GM19324 (cell line): ENCODE data around the gene CIB1.

Source experiments
- ATAC-seq: cut with Tn5 transposase; IDR thresholded peaks from one replicate; pipeline ENCODE4 v1.9.1; 2021; ENCODE audit warnings: mild to moderate bottlenecking, moderate library complexity; ENCODE audit not compliant: unreplicated experiment, low FRiP score

Gene CIB1

DNA sequence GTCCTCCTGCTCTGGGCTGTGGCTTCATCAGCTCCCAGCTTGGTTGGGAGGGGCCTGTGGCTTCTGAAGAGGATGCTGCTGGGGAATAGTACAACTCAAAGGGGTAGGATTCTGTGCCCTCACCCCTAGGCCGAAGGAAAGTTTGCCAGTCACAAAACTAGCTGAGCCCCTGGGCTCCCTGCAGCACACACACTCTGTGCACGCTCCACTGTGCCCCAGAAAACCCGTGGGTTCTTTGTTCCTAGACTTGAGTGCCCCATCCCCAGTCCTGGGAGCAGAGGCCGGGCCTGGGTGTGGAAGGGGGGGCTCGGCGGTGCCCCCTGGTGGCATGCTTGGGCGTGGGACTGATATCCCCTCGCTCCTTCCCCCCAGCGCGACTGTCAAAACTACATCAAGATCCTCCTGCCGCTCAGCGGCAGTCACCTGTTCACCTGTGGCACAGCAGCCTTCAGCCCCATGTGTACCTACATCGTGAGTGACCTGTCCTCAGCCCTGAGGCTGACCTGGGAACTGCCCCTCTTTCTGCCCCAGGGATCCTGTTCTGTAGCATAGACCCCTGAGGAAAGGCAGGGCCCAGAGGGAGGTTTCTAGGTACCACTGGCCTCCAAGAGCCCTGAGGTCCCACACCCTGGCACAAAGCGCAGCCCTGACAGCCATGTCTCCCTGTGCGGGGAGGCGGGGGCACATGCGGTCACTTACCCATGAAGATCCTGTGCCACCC is 14.2 kb downstream of the CIB1 start:
- ATAC-seq: no peak

DNA sequence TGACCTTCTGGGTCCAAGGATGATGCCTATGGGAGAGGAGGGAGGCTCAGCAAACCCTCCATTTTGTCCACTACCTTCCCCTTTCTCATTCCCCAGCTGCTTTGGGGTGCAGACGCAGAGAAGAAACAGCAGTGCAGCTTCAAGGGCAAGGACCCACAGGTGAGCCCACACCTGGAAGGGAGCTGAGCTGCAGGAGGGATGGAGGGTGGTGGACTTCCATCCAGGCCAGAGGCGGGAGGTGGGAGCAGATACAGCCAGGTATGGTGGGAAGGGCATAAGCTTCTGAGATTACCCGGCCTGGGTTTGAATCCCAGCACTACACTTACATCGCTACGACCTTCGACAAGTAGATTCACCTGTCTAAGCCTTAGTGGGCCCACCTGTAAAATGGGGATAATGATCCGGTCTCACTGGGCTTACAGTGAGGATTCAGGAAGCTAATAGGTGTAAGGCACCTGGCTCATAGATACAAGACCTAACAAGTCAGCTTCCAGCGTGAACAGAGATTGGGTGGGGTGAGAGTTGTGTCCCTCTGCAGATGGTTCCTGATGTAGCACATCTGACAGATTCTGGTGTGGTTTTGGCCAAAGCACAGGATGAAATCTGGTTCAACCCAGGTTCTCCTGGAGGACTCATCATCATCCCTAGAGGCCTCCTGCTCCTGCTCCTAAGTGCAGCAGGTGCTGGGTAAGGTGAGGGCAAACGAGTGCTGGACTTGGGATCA is 15.9 kb downstream of the CIB1 start:
- ATAC-seq: no peak

DNA sequence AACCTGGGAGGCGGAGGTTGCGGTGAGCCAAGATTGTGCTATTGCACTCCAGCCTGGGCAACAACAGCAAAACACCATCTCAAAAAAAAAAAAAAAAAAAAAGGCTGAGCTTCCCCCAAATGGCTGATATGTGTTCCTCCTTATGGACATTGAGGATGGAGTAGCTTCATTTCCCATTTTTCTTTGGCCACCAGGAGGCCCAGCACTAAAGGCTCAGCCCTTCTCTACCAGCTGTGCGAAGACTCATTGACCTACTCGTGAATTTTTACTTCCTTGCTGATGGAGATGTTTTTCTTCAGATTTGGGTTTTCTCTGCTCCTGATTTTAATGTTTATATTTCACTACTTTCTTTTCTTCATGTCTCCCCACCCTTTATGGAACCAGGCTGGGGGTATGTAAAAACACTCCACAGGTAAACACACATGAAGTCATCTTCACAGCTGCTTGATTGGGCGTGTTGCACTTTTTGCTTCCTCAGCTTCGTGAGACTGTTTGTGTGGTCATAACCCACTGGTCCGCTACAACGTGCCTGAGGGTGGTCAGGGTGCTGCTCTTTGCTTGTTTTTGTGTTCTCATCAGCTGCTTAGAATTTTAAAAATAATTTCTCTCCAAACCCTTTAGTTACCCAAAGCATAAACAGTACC is 19.1 kb downstream of the CIB1 start:
- no peak for ATAC-seq

GRCh38 chr15:90213818-90214204 is 19.9 kb downstream of the CIB1 start:
- no peak for ATAC-seq

DNA sequence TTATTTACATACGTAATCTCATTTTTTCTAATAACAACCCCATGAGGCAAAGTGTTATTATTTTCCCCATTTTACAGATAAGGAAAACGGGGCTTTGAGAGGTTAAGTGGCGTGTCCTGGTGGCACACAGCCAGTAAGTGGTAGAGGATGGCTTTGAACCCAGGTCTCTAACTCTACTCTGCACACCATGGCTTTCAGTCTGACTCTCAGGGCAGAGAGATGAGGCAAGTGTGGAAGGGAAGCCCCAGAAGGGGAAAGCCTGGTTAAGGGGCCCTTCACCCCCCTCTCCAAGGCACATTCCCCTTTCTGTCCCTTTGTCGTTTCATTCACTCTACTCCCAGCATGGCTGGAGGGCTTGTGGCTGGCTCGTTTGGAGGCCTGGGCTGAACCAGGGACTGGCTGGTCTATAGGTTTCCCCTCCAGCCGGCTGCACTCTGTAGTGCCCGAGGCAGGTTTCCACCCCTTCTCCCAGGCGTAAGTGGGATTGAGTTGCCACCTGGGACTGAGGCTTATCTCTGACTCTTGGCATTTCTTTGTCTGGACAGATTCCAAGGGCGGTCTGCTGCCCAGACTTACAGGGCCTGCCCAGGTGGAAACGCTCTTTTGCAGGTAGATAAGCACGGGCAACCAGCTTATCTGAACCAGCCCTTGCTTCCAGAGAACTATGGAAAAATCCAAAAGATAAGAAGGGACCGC is 20.5 kb downstream of the CIB1 start:
- ATAC-seq: no peak

GRCh38 chr15:90212221-90213098 is 21.3 kb downstream of the CIB1 start:
- ATAC-seq: no peak

DNA sequence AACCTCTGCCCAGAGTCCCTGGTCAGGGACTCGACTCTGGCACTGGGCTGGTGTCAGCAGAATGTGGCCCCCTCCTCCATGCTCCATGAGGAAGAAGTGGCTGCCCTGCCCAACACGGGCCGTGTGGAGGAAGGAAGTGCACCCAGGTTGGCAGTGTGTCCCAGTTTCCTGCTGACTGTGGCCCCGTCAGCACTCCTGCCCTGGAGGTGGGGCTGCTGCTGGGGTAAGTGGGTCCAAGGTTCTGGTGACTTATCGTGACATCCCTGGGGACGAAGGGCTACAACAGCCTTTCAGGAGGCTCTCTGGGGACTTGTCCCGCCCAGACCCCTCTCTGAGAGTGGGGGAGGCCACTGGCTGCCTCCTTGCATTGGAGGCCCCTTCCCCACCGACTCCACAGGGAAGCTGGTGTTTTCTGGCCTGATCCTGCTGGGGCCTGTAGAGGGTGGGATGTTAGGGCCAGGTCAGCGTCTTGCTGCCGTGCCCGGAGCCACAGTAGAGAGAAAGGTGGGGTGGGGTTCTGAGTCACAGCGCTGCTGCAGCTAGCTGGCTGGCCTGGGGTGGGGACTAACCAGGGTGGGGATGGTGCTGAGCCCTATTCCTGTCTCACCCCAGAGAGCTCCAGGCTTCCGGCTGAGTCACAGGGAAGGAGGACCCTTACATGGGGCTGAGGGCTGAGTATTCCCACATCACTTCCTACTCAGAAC is 22.1 kb downstream of the CIB1 start:
- ATAC-seq: no peak

DNA sequence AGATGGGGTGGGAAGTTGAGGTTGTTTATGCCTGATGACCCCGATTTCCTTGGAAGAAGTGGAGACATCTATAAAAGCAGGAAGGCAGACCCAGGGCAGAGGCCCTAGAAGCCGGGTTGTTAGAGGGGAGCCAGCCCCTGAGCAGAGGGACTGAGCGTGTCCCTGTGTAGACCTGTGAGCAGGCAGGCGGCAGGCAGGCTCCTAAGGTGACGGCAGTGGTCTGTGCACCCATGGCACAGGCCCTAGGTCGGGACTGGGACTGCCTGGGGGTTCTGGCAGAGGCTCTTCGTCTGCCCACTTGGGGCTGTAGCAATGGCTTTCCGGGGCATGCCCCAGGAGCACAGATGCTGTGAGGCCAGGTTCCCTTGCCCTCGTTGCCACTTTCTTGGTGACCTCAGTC is 22.7 kb downstream of the CIB1 start:
- ATAC-seq: no peak

GRCh38 chr15:90210593-90210992 is 23.1 kb downstream of the CIB1 start:
- no peak for ATAC-seq

DNA sequence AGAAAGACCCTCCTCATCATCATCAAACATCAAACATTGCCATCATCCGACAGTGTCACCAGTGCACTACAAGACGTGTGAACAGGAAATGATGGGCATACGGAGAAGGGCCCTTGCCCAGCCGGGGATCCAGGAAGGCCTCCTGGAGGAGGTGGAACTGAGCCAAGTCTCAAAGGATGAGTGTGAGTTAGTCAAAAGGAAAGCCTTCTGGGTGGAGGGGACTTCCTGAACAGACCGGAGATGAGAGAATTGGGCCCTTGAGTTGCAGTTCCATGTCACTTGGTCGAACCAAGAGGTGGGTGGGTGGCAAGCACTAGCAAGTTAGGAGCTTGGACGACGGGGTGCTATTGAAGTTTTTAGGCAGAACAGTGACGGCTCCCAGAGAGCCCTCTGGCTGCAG is 24.1 kb downstream of the CIB1 start:
- no peak for ATAC-seq

DNA sequence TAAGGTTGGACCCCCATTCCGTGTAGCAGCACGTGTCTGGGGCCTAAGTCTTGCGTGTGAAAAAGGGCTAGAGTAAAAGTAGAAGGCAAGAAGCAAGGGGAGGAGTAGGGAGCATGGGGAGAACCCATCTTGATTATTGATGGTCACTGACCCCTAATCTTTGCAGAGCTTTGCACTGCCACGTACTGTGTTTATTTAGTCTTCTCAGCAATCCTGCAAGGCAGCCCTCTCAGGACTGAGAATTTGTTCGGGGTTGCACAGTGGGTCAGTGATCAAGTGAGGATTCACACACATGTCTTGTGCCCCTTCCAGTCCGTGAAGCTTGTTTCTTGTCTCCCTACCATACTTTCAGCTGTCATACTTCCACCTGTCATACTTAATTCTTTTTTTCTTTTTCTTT is 25.4 kb downstream of the CIB1 start:
- ATAC-seq: no peak

- ATAC-seq: no peak
Observed at GRCh38 chr15:90207252-90207651, 26.5 kb downstream of the CIB1 start.

- no peak for ATAC-seq
Observed at GRCh38 chr15:90205886-90206285, 27.9 kb downstream of the CIB1 start.

DNA sequence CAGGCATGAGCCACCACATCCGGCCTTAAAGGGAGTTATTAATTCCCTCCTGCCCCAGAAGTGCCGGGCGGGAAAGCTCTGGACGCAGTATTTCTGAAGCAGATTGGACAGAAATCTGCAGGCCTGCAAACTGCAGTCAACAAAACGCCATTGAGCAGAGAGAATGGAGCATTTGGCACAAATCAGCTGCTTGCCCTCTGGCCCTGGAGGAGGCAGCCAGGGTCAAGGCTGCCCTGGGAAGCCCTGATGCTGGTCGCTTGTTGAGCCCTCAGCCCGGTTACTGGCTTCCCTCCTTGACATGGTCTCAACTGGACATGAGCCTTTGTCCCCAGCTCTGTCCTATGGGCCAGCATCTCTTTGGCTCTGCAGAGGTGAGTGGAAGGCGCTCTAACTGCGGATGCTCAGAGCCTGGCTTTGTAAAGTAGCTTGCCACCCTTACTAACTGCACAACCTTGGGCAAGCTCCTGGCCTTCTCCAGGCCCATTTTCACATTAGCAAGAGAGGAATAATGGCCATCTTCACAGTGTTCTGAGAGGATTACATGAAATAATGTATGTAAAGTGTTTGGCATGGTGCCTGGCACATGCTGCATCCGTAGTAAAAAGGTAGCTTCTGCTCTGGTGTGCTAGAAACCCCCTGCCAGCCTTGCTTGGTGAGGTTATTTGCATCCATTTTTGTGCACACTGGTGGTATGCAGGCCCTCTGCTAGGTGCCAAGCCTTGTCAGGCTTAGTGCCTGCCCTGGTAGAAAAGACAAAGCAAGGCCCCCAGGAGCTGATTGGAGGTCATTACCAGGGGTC is 28.5 kb downstream of the CIB1 start:
- ATAC-seq: no peak

- no peak for ATAC-seq
Observed at GRCh38 chr15:90203922-90204321, 29.8 kb downstream of the CIB1 start.

- ATAC-seq: no peak
Observed at GRCh38 chr15:90203473-90203872, 30.3 kb downstream of the CIB1 start.

DNA sequence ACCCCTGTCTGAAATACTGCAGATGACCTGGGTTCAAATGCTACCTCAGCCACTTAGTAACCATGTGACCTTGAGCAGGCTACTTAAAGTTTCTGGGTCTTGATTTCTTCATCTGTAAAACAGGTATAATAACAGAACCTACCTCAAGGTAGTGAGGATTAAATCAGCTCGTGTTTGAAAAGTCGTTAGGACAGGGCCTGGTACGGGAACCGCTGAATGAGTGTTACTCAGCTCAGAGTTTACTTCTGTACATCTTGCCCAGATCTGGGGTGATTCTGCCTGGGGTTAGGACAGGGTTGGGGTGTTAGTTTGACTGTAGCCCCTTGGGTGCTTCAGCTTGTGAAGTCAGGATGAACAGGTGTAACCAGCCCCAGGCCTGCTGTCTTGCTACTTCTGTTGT is 30.8 kb downstream of the CIB1 start:
- ATAC-seq: no peak

- no peak for ATAC-seq
Observed at GRCh38 chr15:90201944-90202375, 31.8 kb downstream of the CIB1 start.
